NCI-H460 (cell line): ENCODE results near the gene RFX2. TPM values are rescaled to one million over a fixed set of nuclear protein-coding genes. Genes with fewer than 3 reads are reported as not detected.

Experiments
- DNase-seq: peaks from one replicate; pipeline ENCODE4 v3.0.0-alpha.2; 2016; ENCODE audit warnings: low read depth; ENCODE audit errors: extremely low read depth
- total RNA-seq: library from RNA; depleted of rRNA; stranded (reverse); fragments of >200 nt; shearing (Covaris generic); gene quantifications from 2 replicates; pipeline ENCODE4 v1.2.3, GENCODE V29; 2014

The RFX2 gene
- total RNA-seq, 1 experiment from 2014 or later = 5.2 TPM

DNA sequence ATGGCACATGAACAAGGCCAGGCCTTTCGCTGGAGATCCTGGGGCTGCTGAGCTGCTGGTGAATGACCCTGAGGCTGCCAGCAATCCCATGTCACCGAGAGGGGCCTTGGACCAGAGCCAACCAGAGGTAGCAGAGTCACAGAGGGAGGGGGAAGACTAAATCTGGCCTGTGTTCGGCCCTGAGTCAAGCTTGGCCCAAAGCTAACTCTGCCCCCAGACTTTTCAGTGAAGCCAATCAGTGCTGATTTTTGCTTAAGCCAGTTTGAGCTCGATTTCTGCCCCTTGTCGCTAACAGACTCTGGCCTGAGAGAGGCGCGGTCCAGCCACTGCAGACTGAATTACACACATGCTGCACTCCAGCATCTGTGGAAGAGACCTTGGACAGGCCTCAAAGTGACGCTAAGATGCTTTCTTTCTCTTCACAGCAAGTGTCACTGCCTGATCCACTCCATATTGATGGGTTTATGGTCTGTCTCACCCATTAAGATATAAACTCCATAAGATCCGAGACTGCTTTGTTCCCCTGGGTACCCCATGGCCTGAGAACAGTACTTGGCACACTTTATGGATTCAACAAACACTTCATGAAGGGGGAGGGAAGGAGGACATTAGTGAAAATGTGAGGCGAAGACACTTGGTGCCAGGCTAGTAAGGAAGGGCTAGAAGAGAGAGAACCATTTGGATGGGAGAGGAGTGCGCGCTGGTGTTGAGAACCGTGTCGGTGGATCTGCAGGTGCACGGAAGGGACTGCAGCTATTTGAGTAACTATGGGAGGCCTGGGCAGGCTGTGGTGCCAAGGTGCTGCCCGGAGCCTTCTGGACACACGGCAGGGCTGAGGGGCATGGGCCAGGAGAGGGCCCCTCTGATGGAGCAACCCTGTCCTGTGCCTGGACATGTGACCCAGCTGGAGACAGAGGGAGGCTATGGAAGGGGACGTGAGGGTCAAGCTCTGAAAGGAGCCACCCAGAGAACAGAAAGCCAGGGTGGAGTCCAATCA is 150.0 kb downstream of the RFX2 start:
- no peak for DNase-seq

DNA sequence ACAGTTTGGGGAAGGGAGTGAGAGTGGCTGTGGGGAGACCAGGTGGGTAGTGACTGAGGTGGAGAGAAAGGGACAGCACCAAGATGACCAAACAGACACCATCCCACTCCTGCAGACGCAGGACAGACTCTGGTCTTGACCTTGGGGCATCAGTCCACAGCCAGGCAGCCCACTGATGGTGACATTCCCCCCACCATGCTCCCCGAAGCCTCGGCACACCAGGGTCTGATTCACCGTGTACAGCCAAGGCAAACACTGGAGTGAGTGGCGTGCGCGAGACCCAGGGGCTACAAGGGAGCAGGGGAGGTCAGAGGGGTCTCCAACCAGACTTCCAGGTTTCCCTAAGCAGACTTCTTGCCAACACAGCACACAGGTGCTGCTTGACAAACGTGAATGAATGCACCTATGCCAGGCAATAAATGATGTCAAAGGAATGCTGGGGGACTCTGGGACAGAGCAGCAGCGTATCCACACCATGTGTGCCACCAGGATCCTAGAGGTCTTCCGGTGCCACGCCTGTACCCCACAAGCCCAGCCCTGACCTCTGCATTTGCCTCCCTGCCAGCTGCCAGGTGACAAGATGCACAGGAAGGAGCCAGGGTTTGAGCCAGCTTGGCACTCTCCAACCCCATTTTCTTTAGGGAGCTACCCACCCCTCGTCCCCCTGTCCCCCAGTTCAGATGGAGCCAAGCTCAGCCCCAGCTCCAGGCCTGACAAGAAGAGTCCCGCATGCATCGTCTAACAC is 150.9 kb downstream of the RFX2 start:
- no peak for DNase-seq

GRCh38 chr19:5958851-5959122 is 151.5 kb downstream of the RFX2 start:
- DNase-seq = no peak

DNA sequence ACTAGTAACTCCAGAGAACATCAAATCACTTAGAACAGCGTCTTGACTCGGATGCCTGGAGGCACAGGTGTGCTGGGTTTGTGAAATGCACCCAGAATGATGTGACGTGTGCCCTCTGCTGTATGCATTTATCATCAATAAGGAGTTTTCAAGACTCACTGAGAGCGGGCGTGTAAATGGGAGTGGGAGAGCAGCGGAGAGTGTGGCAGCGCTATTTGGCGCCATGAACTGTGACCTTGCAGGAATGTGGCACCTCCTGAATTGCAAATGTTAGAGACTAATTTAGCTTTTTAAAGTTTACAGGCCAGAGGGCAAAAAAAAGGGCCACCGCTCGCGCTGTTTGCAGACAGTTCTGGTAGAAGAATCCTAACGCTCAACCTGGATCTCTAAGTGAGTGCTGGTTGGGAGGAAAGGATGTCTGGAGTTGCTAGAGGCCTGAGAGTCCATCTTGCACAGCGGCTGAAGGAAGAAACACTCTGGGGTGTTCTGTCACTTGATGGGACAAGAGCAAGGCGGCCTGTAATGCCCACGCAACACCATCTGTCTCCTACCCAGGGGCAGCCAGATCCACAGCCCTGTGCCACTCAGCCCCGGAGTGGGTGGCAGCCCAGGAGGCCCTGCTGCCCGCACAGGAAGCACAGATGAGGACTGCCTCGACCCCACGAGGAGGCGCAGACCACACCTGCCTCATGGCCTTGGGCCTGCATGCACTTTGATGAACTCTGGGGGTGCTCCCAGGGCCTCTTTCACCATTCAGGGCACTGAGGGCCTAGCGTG is 152.0 kb downstream of the RFX2 start:
- no peak for DNase-seq

- no peak for DNase-seq
Measured at GRCh38 chr19:5957170-5957569, 153.1 kb downstream of the RFX2 start.

GRCh38 chr19:5956728-5957127 is 153.6 kb downstream of the RFX2 start:
- no peak for DNase-seq

- no peak for DNase-seq
Measured at GRCh38 chr19:5956323-5956722, 154.0 kb downstream of the RFX2 start.

- no peak for DNase-seq
Measured at GRCh38 chr19:5955636-5955935, 154.7 kb downstream of the RFX2 start.

- DNase-seq = no peak
Measured at GRCh38 chr19:5954293-5954692, 156.0 kb downstream of the RFX2 start.

DNA sequence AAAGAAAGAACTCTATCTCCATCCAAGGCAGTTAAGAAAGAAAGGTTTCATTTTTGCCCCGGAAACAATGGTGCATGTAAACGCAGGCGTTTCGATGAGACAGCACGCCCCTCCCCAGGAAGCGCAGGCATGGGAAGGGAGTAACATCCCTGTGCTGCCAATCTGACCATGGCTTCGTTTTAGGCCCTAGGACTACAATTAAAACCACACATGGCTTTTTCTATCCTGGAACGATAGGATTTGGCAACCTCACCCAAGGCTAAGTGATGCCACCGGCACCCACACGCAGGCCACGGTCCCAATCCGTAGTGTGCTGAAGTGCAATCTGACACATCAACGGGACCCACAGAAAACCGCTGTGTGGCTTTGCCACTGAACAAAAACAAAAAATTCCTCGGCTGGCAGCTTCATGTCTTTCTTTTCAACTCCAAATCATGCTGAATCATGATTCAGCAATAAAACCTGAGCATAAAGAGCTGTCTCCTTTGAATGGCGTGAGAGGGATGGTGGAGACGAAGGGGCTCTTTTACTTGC is 156.6 kb downstream of the RFX2 start:
- DNase-seq = no peak

- no peak for DNase-seq
Measured at GRCh38 chr19:5953030-5953589, 157.2 kb downstream of the RFX2 start.

GRCh38 chr19:5952193-5953029 is 157.9 kb downstream of the RFX2 start:
- DNase-seq = no peak

GRCh38 chr19:5951338-5951861 is 158.9 kb downstream of the RFX2 start:
- no peak for DNase-seq

DNA sequence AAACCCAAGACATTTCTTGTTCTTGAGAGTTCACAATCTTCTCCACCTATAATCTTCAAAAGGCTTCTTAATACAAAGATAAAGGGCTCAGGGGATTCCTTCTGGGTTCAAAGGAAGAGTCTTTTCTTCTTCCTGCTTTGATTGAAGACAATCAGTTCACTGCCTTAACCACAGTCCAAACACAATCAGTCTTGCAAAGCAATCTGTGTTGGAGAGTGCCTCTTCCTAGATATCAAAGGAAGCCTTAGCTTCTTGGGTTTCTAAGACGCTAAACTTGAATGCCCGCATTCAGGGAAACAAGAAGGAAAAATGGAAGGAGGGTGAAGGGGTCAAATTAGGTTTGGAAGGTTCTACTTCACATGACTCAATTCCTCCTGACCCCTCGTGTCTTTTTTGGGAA is 159.6 kb downstream of the RFX2 start:
- DNase-seq = no peak

DNA sequence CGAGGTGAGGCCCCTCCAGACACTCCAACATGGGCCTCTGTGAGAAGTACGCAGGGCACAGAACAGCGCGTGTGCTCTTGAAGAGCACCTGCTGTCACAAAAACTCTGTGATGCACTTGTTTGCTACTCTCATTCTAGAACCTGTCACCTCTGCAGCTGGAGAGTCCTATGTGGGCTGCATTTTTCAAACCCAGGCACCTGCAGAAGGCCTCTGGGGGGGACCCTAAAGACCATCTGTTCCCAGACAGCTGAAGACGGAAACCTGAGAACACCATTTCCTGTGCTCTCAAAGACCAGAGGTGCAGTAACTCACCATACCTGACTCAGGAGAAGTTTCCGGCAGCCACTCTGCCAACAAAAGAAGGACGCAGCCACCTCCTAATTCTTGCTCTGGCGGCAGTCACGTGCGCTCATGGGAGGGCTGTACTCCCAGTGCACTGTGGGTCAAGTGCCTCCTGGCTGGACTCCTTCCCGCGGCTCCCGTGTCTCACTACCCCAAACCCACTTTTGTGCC is 160.5 kb downstream of the RFX2 start:
- DNase-seq = no peak

GRCh38 chr19:5948752-5949564 is 161.3 kb downstream of the RFX2 start:
- no peak for DNase-seq

DNA sequence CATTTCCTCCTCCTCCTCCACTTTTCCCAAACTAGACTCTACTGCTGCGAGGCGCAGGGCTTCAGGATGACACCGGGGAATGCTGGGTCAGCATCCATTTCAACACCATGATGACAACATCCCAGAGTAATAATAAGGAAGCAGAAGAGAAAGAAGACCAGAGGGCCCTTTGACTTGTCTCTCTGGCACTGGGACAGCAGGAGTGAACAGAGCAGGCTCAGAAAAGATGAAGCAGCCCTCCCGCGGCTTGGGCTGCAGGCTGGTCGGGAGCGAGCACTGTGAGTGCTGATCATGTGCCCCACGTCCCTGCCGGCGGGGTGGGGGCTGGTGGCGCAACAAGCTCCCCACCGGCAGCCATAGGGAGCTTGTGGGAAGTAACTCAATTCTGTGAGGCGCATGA is 162.9 kb downstream of the RFX2 start:
- no peak for DNase-seq

- DNase-seq = no peak
Measured at GRCh38 chr19:5943623-5944022, 166.7 kb downstream of the RFX2 start.
